ENCODE results near the gene PCNA.
"Not testable (repeated sequence)": the region's sequence is repeated elsewhere in the genome, so short reads cannot be mapped to it uniquely, and the experiment has no call there.

PCNA gene

DNA sequence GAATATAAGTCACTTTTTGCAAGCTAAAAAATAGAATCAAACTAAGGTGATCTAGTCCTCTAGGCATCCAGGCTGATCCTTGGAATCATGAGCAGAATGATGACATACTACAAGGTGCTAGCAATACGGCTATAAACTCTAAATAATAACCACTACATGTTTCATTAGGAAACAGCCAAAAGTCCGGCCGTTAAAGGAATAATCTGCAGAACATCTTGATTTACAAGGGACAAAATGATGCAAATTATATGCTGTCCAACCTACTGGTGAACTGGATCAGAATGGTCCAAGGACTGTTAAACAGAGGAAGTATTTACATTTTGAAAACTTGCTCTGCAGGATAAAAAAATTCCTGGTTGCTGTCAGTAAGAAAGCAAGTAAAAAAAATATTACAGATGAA lies 19.8 kb downstream of the PCNA start:
- DNase-seq (ENCODE audit: low read depth in 2 of 2, low spot score in 1 of 2), result not testable (repeated sequence)

DNA sequence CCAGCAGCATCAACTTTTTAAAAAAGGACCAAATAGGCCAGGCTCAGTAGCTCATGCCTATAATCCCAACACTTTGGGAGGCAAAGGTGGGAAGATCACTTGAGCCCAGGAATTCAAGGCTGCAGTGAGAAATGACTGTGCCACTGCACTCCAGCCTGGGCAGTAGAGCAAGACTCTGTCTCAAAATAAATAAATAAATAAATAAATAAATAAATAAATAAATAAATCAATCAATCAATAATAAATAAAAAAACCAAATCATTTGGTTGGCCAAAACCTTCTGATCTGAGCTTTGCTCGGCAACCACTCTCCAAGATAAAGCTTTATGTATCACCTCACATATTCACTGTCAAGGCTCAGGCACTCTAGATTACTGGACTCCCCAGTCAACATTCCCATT lies 20.7 kb downstream of the PCNA start:
- not testable (repeated sequence) for DNase-seq (ENCODE audit: low read depth in 2 of 2, low spot score in 1 of 2)

DNA sequence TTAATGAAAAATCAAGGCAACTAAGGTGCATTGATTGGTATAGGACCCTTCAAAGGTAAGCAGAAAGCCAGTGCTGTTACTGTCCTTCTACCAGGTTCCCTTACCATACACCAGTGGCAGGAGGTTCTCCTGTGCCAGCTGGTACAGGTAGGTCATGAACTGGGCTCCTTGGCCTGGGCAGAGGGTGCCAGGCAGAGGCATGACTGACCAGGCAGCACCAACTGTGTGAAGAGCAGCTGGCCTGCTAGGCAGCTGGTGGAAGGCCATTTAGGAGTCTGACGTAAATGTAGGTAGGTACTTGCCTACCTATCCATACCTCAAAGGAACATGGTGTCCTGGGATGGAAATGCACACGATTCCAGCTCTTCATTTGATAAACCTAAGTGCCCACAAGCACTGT lies 23.3 kb downstream of the PCNA start:
- DNase-seq (ENCODE audit: low read depth in 2 of 2, low spot score in 1 of 2), result no peak

DNA sequence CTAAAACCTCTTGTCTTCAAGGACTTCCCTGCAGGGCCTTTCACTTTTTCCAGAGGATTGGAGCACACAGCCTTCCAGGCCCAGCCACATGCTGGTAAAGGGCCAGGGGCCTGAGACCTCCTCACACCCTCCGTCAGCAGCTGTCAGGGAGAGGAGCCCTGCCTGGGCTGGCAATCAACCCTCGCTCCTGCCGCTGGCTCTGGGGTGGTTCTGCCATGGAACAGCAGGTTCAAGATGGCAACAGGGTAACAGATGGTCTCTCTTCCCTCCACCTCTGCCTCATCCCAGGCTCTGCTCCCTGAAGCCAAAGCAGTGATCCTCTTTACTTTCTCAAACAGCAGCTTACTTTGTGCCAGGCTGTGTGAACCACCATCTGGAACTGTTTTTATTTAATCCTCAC lies 23.8 kb downstream of the PCNA start:
- DNase-seq (ENCODE audit: low read depth in 2 of 2, low spot score in 1 of 2), result no peak

DNA sequence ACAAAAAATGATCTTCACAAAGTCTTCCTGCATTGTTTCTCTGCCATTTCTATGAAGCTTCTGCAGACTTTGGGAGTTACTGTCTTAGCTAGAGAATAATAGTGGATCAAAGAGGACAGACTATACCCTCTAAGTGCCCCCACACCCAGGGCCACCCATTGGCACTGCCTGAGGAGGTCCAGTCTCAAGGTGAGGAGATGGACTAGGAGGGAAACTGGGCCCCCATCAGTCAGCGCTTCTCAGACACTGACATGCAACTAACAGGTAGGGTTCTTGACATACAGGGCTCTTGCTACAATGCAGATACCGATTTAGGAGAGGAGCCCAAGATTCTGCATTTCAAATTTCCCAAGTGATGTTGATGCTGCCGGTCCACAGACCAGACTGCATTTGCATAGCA lies 24.3 kb downstream of the PCNA start:
- DNase-seq (ENCODE audit: low read depth in 2 of 2, low spot score in 1 of 2), result no peak

DNA sequence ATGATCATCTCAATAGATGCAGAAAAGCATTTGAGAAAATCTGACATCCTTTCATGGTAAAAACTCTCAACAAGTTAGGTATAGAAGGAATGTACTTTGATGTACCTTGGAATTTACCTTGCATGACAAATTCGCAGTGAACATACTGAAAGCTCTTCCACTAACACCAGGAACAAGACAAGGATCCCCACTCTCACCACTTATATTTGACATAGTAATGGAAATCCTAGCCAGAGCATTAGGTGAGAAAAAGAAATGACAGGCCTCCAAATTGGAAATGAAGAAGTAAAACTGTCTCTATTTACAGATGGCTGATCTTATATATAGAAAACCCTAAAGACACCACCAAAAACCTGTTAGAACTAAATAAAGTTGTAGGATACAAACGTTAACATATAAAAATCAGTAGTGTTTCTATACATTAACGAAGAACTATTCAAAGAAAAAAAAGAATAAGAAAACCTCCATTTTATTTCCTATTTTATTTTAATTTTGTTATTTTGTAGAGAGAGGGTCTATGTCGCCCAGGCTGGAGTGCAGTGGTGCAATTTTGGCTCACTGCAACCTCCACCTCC lies 26.9 kb downstream of the PCNA start:
- DNase-seq (ENCODE audit: low read depth in 2 of 2, low spot score in 1 of 2), result no peak

DNA sequence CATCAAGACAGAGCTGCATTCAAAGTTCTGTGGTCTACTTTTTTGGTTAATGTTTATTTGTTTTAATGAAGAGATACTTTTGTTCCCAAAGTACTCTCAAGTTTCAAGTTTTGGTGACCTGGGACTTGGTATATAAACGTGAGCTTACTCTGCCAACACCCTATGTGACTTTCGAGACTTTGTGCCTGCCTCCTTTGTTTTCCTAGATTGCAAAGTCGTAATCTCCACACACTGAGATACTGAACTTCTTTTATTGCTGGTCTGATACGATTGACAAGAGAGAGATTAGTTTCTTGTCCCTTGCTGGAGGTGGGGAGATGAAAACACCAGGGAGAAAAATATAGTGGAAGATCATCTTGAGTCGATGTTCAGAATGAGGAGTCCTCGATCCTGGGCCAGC lies 27.9 kb downstream of the PCNA start:
- DNase-seq (ENCODE audit: low read depth in 2 of 2, low spot score in 1 of 2), result no peak

DNA sequence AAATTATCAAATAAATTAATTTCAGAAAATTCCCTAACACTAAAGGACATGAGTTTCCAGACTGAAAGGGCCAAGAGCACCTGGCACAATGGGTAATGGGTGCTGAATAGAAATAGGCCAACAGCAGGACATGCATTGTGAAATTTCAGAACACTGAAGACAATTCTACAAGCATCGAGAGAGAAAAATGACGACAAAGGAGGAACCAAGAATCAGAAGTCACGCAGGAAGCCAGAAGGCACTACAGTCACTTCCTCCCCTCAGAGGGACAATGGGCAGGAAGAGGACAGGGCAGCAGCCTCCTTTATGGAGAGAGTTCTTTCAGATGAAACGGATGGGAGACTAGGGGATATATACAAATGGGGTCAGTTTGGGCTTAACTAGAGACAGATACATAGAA lies 29.6 kb downstream of the PCNA start:
- DNase-seq (ENCODE audit: low read depth in 2 of 2, low spot score in 1 of 2), result no peak

DNA sequence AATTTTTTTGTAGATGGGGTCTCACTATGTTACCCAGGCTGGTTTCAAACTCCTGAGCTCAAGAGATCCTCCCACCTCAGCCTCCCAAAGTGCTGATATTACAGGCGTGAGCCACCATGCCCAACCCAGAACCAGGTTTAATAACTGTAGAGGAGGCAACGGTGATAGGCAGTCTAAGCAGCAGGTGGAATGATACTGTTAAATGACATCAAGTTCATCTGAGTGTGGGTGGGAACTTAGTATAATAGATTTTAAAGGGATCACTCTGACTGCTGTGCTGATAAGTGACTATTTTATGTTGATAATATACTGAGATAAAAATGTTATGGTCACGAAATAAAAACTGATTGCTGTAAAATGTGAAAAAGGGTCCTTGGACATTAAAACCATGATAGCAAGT lies 31.1 kb downstream of the PCNA start:
- DNase-seq (ENCODE audit: low read depth in 2 of 2, low spot score in 1 of 2), result no peak

DNA sequence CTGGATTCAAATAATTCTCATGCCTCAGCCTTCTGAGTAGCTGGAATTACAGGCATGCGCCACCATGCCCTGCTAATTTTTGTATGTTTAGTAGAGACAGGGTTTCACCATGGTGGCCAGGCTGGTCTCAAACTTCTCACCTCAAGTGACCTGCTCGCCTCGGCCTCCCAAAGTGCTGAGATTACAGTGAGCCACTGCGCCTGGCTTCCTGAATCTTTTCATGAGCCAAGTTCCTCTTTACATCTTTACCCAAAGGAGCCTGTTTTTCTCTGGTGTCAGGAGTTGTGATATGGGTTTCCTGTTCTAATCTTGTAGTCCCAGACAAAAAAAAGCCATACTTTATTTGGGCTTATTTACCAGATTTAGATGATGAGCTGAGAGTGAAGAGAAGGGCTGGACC lies 34.4 kb downstream of the PCNA start:
- DNase-seq (ENCODE audit: low read depth in 2 of 2, low spot score in 1 of 2), result no peak

DNA sequence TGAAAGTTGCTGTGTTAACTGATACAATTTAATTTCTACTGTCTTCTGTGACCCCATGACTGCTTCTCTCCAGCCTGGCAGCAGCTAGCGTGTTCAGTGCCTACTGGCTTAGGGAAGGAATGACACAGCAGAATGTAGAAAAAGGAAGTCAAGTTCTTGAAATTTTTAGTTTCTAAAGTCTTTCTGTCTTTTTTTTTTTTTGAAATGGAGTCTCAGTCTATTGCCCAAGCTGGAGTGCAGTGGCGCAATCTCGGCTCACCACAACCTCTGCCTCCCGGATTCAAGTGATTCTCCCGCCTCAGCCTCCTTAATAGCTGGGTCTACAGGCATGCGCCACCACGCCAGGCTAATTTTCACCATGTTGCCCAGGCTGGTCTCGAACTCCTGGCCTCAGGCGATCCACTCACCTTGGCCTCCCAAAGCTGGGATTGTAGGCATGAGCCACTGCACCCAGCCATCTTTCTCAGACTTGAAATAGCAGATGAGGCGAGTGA lies 39.3 kb downstream of the PCNA start:
- DNase-seq (ENCODE audit: low read depth in 2 of 2, low spot score in 1 of 2), result no peak

DNA sequence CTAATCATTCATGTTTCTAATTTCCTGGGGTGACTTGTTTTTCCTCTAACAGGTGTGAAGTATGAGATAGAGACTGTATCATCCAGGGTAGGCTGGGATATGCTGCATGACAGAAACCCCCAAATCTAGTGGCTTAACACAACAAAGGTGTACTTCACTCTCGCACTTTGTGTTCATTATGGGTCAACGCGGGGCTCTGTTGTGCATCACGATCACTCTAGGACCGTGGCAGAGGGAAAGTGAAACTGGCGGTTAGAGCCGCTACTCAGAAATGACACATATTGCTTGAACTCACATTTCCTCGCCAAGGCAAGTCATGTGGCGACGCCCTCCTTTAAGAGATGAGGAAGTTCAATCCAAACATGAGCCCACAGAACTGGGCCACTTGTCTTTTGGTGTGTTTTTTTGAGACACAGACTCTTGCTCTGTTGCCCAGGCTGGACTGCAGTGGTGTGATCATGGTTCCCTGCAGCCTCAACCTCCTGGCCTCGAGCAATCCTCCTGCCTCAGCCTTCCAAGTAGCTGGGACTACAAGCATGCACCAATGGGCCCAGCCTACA lies 41.3 kb downstream of the PCNA start:
- peak; percentile 48 to 53 for DNase-seq (ENCODE audit: low read depth in 2 of 2, low spot score in 1 of 2)

DNA sequence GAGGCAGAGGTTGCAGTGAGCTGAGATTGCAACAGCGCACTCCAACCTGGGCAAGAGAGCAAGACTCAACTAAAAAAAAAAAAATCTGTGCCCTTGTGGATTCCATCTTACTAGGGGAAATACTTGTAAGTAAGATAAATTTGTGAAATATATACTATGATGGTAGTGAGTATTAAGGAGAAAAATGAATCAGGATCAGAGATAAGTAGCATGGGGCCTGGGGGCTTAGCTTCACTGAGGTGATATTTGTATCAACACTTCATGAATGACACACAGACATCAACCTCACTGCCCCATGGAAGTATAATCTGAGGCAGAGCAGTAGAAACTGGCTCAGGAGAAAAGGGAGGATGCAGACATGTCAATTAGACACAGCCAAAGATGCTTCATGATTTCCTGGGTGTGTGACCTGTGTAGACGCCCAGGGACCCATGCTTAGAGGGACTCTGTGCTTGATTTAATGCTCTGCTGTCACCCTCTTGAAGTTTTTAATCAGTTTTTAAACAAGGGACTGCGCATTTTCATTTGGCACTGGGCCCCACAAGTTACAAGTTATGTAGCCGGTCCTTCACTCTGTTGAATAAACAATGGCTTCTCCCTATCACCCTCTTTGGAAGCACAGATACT lies 41.9 kb downstream of the PCNA start:
- no peak for DNase-seq (ENCODE audit: low read depth in 2 of 2, low spot score in 1 of 2)

DNA sequence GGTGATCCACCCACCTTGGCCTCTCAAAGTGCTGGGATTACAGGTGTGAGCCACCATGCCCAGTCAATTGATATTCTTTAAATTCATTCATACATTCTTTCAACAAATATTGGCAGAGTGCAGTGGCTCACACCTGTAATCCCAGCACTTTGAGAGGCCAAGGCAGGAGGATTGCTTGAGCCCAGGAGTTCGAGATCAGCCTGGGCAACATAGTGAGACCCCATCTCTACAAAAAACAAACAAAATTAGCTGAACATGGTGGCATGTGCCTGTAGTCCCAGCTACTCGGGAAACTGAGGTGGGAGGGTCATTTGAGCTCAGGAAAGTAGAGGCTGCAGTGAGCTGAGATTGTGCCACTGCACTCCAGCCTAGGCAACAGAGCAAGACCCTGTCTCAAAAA lies 42.8 kb downstream of the PCNA start:
- DNase-seq (ENCODE audit: low read depth in 2 of 2, low spot score in 1 of 2), result not testable (repeated sequence)

DNA sequence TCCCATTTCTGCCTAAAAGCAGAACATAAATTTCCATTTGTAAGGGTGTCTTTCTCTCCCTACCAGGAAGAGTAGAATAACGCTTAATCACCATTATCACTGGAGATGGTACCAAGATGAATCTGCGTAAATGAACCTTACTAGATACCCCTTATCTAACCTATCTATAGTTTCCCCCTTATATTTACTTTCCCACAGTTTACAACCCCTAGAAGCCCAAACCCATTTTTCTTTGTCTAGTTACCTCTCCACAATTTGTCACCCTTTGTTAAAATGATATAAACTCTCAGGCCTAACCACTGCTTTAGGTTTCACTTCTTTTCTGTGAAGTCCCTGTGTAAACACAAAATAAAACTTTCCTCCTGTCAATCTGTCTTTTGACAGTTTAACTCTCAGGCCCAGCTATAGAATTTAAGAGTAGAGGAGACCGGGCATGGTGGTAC lies 45.5 kb downstream of the PCNA start:
- DNase-seq (ENCODE audit: low read depth in 2 of 2, low spot score in 1 of 2), result no peak

DNA sequence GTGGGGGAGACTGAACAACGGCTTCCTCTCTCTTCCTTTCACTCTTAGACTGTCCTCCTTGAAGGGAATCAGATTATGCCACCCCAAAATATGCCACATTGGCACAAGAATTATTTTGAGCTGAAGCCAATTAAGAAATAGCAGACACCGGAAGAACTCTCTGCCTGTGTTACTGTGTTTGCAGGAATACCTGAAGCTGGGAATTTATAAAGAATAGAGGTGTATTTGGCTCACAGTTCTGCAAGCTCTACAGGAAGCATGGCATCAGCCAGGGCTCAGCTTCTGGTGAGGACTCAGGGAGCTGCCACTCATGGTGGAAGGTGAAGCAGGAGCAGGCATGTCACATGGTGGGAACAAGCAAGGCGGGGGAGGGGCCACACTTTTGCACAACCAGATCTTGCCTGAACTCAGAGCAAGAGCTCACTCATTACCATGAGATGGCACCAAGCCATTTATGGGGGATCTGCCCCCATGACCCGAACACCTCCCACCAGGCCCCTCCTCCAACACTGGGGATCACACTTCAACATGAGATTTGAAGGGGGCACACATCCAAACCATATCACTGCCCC lies 46.0 kb downstream of the PCNA start:
- no peak for DNase-seq (ENCODE audit: low read depth in 2 of 2, low spot score in 1 of 2)

DNA sequence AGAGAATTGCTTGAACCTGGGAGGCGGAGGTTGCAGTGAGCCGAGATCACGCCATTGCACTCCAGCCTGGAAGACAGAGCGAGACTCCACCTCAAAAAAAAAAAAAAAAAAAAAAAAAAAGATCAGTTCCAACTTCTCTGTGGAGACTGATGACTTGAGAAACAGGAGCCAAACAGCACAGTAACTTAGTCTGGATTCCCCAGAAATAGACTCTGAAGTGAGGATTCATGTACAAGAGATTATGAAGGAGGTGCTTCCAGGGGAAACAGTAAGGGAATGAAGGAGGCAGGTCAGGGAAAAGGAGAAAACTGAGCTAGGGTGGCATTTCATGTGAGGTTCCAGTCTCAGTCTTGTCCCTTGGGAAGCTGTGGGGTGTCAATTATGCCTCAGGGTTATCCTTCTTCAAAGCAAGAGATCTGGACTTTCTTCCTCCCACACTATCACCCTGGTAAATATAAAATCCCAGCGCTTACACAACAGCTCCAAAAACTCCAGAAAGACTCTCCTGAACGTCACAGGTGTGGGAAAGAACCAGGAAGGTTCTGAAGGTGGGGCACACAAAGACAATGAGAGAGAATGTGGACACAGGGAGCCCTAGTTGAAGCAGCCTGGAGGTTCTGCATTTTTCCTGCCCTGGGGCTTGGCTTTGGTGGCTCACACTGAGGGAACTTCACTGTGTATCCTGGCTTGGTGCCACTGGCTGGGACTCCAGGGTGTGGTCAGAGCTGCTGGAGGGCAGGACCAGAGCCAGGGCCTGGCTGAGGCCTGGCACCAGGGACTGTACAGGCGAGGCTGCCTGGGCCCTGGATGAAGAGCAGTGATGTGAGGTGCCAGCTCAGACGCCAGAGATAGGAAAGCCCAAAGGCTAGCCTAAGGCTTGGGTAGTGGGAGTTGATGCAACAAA lies 46.8 kb downstream of the PCNA start:
- DNase-seq (ENCODE audit: low read depth in 2 of 2, low spot score in 1 of 2), result no peak

DNA sequence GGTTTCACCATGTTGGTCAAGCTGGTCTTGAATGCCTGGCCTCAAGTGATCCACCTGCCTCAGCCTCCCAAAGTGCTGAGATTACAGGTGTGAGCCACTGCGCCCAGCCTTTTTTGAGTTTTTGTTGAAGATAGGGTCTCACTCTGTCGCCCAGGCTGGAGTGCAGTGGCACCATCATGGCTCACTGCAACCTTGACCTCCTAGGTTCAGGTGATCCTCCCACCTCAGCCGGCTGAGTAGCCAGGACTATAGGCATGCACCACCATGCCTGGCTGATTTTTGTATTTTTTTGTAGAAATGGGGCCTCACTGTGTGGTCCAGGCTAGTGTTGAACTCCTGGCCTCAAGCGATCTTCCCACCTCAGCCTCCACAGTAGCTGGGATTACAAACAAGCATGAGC lies 47.8 kb downstream of the PCNA start:
- not testable (repeated sequence) for DNase-seq (ENCODE audit: low read depth in 2 of 2, low spot score in 1 of 2)

DNA sequence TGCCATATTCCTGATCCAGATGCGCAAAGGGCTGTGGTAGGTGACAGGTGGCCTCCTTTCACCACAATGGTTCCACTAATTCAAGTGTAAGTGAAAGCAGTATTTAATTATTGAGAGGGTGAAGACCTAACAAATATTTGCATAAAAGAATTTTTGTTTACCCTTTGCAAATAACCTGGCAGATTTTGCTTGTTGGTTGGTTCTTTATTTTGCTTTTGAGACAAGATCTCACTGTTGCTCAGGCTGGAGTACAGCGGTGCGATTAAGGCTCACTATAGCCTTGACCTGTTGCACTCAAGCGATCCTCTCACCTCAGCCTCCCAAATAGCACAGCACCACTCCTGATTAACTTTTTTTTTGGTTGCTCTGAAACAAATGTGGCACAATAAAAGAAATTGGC lies 49.2 kb downstream of the PCNA start:
- DNase-seq (ENCODE audit: low read depth in 2 of 2, low spot score in 1 of 2), result no peak

DNA sequence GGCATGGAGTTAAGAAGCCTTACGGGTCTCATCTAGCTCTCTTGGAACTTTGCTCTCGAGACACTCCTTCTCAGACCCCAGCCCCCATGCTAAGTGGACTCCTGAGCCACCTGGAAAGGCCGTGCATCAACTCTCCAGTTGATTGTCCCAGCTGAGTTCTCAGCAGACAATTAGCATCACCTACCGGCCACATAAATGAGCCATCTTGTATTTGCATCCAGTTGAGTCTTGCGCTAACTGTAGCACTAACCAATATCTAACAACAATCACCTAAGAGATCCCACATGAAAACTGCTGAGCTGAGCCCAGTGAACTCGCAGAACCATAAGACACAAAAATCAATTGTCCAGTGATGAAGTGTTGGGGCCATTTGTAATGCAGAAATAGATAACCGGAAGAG lies 49.7 kb downstream of the PCNA start:
- no peak for DNase-seq (ENCODE audit: low read depth in 2 of 2, low spot score in 1 of 2)

DNA sequence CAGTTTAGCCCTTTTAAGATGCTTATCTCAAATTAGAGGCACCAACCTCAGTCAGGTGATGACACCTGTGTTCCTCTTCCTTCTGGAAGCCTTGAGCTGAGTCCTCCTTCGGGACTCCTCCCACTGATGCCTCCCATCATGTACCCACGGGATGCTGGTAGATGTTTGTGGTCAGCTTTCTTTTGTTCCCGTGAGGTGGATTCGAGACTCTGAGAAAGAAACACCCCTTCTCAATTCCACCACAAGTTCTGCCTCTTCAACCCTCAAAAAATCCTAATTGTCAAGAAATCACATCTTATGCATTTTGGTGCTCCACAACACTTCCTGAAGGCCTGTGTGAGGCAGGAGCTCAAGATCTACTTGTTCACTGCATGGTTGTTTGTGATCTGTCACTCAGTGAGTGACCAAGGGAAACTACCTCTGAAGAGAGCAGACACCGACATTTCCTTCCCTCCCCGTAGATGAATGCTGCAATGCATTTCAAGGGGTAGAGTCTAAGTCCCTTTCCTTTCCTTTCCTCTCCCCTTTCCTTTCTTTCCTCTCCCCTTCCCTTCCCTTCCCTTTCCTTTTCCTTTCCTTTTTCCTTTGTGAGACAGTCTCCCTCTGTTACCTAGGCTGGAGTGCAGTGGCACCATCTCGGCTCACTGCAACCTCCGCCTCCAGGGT lies 50.5 kb downstream of the PCNA start:
- DNase-seq (ENCODE audit: low read depth in 2 of 2, low spot score in 1 of 2), result no peak
